ENCODE results near the gene ODAD2. TPM values are rescaled to one million over a fixed set of nuclear protein-coding genes. Genes with fewer than 3 reads are reported as not detected.
A peak's percentile ranks its signal among the peaks of the same experiment; 100 is the strongest.
"Not testable (repeated sequence)": the region's sequence is repeated elsewhere in the genome, so short reads cannot be mapped to it uniquely, and the experiment has no call there.

ODAD2 gene
- total RNA-seq, 1 donor from 2014 or later = 0.48 TPM

GRCh38 chr10:27969931-27970330 lies 28.9 kb downstream of the ODAD2 start:
- H3K79me2 ChIP-seq (ENCODE audit: insufficient read depth, low read length); H4K20me1 ChIP-seq (ENCODE audit: insufficient read depth, low read length); H3K27ac Mint-ChIP-seq (ENCODE audit: unreplicated experiment); H3K9me3 Mint-ChIP-seq (ENCODE audit: unreplicated experiment); H3K4me3 ChIP-seq (ENCODE audit: insufficient read depth, low read depth, low read length); H2AFZ ChIP-seq (ENCODE audit: low read depth, low read length); H3K9ac ChIP-seq (ENCODE audit: low read length); H3K27me3 ChIP-seq (ENCODE audit: insufficient read depth, low read length); H3K4me2 ChIP-seq (ENCODE audit: low read length); H3K4me1 Mint-ChIP-seq (ENCODE audit: low read depth, unreplicated experiment); H3K4me3 Mint-ChIP-seq (ENCODE audit: unreplicated experiment); FAIRE-seq; H3K36me3 ChIP-seq (ENCODE audit: insufficient read depth, low read length); H3K4me1 ChIP-seq (ENCODE audit: insufficient read depth, low read length); DNase-seq (ENCODE audit: low read depth); H3K27me3 Mint-ChIP-seq (ENCODE audit: low read depth, unreplicated experiment); H3K27ac ChIP-seq (ENCODE audit: low read depth, low read length); H3K9me3 ChIP-seq (ENCODE audit: insufficient read depth, low read depth, low read length); H3K36me3 Mint-ChIP-seq (ENCODE audit: low read depth, unreplicated experiment): not testable (repeated sequence)

- Histone ChIP-seq H3K9ac (ENCODE audit: low read length) (no peak overlapping the region), H3K27ac (ENCODE audit: low read depth, low read length) (no peak overlapping the region), H4K20me1 (ENCODE audit: insufficient read depth, low read length) (no peaks in the 10 kb centered on the region), H3K27me3 (ENCODE audit: insufficient read depth, low read length) (no peaks in the 10 kb centered on the region), H3K4me3 (ENCODE audit: insufficient read depth, low read depth, low read length) (no peak overlapping the region), H3K36me3 (ENCODE audit: insufficient read depth, low read length) (no peaks in the 10 kb centered on the region), H3K4me1 (ENCODE audit: insufficient read depth, low read length) (peaks cover 3% of the 10 kb centered on the region), H3K4me2 (ENCODE audit: low read length) (no peak overlapping the region), H3K9me3 (ENCODE audit: insufficient read depth, low read depth, low read length) (no peaks in the 10 kb centered on the region), H3K79me2 (ENCODE audit: insufficient read depth, low read length) (no peaks in the 10 kb centered on the region), H2AFZ (ENCODE audit: low read depth, low read length) (no peak overlapping the region)
- no peaks in the 10 kb centered on the region for H3K4me1 Mint-ChIP-seq (ENCODE audit: low read depth, unreplicated experiment)
- DNase-seq (ENCODE audit: low read depth) (peak; percentile 7), FAIRE-seq (no peak)
- no peaks in the 10 kb centered on the region for H3K27me3 Mint-ChIP-seq (ENCODE audit: low read depth, unreplicated experiment)
- H3K36me3 Mint-ChIP-seq (ENCODE audit: low read depth, unreplicated experiment) = no peaks in the 10 kb centered on the region
- no peak overlapping the region for H3K27ac Mint-ChIP-seq (ENCODE audit: unreplicated experiment)
- H3K9me3 Mint-ChIP-seq (ENCODE audit: unreplicated experiment) = no peaks in the 10 kb centered on the region
- H3K4me3 Mint-ChIP-seq (ENCODE audit: unreplicated experiment) = no peak overlapping the region
- TF ChIP-seq EZH2 (IDR thresholded peaks at IDR 0.05; ENCODE audit: insufficient read depth, low read length) = no peak
- no peak for TF ChIP-seq CTCF (IDR thresholded peaks at IDR 0.05; ENCODE audit: insufficient read depth, low read depth, low read length)
Observed at GRCh38 chr10:27959093-27959715, 39.7 kb downstream of the ODAD2 start.

GRCh38 chr10:27958383-27958782 lies 40.5 kb downstream of the ODAD2 start:
- H3K36me3 Mint-ChIP-seq (ENCODE audit: low read depth, unreplicated experiment); H3K9ac ChIP-seq (ENCODE audit: low read length); H3K4me1 ChIP-seq (ENCODE audit: insufficient read depth, low read length); H3K79me2 ChIP-seq (ENCODE audit: insufficient read depth, low read length); H3K9me3 ChIP-seq (ENCODE audit: insufficient read depth, low read depth, low read length); H3K4me1 Mint-ChIP-seq (ENCODE audit: low read depth, unreplicated experiment); H4K20me1 ChIP-seq (ENCODE audit: insufficient read depth, low read length); H3K36me3 ChIP-seq (ENCODE audit: insufficient read depth, low read length); H3K27ac Mint-ChIP-seq (ENCODE audit: unreplicated experiment); H3K27me3 ChIP-seq (ENCODE audit: insufficient read depth, low read length); H3K27ac ChIP-seq (ENCODE audit: low read depth, low read length); H3K9me3 Mint-ChIP-seq (ENCODE audit: unreplicated experiment); H3K4me3 Mint-ChIP-seq (ENCODE audit: unreplicated experiment); H2AFZ ChIP-seq (ENCODE audit: low read depth, low read length); H3K4me3 ChIP-seq (ENCODE audit: insufficient read depth, low read depth, low read length); DNase-seq (ENCODE audit: low read depth); H3K4me2 ChIP-seq (ENCODE audit: low read length); H3K27me3 Mint-ChIP-seq (ENCODE audit: low read depth, unreplicated experiment); FAIRE-seq: not testable (repeated sequence)

Data from astrocyte (in vitro differentiated cells and primary cell).